VCaP (cell line): Measurements from ENCODE around the gene PPP1R3G.

Experiments
- H3K27ac ChIP-seq: fragments of 450-650 bp; 2 replicates; pipeline ENCODE4 v1.5.1; 2017
- CTCF ChIP-seq: fragments of 450-650 bp; conservative IDR thresholded peaks from 2 replicates; pipeline ENCODE4 v1.5.1; 2017; ENCODE audit warnings: mild to moderate bottlenecking, moderate library complexity

The PPP1R3G gene

GRCh38 chr6:5102267-5102970 lies 17.3 kb downstream of the PPP1R3G start:
- no peak for TF ChIP-seq CTCF
- no peak overlapping the region for H3K27ac ChIP-seq

GRCh38 chr6:5103250-5103649 lies 18.1 kb downstream of the PPP1R3G start:
- no peak overlapping the region for H3K27ac ChIP-seq
- no peak for TF ChIP-seq CTCF

- TF ChIP-seq CTCF = no peak
- H3K27ac ChIP-seq = no peak overlapping the region
These were observed 19.5 kb downstream of the PPP1R3G start for GRCh38 chr6:5104667-5105066.

GRCh38 chr6:5105146-5105545 lies 20.0 kb downstream of the PPP1R3G start:
- no peak overlapping the region for H3K27ac ChIP-seq
- no peak for TF ChIP-seq CTCF

- no peak for TF ChIP-seq CTCF
- peak overlapping the region; percentile 81 for H3K27ac ChIP-seq
These were observed 22.2 kb downstream of the PPP1R3G start for GRCh38 chr6:5107341-5107740.

GRCh38 chr6:5108068-5108467 lies 22.9 kb downstream of the PPP1R3G start:
- TF ChIP-seq CTCF = no peak
- peak overlapping the region; percentile 81 for H3K27ac ChIP-seq

- peak overlapping the region; percentile 81 for H3K27ac ChIP-seq
- no peak for TF ChIP-seq CTCF
These were observed 23.5 kb downstream of the PPP1R3G start for GRCh38 chr6:5108536-5109150.
